ENCODE data around the gene SLC17A1. TPM values are rescaled to one million over a fixed set of nuclear protein-coding genes. Genes with fewer than 3 reads are reported as not detected.

Gene SLC17A1
- total RNA-seq, 1 donor from 2014 or later = not detected

DNA sequence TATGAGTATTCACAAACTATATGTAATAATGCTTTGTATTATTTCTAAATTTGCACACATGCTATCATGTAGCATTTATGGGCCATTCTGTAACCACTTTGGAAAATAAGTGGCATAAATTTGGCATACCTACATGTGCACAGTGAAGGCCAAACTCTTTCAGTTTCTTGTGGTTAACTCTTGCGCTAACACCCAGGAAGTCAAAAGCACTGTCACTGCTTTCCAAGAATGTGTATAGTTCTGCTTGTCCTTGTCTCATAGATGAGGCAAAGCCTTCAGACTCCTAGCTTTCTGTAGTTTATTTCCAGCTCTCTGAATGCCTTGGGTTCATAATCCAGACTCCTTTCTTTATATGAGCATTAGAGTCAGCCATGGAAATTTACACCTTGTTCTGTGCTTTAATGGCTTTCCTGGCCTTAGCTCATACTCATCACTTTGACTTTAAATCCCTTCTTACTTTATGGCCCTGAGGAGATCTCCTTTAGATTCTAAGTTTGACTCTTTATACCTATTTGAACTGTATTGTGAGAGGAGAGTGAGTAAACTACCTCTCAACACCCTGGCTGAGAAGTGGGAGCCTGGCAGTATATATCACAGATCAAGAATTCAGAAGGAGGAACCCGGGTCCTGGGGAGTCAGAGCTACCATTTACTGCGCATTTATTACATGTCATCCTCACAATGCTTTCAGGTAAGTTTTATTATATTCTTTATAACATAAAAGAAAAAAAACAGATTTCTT lies 43.1 kb upstream of the SLC17A1 start:
- Histone ChIP-seq H3K4me1 (no peaks in the 10 kb centered on the region), H3K9me3 (replicated peaks) (no peaks in the 10 kb centered on the region), H3K27ac (replicated peaks) (no peak overlapping the region), H3K36me3 (no peaks in the 10 kb centered on the region), H3K27me3 (ENCODE audit: low read depth) (peaks cover 6% of the 10 kb centered on the region), H3K4me3 (no peak overlapping the region)
- TF ChIP-seq, protein P1, sequence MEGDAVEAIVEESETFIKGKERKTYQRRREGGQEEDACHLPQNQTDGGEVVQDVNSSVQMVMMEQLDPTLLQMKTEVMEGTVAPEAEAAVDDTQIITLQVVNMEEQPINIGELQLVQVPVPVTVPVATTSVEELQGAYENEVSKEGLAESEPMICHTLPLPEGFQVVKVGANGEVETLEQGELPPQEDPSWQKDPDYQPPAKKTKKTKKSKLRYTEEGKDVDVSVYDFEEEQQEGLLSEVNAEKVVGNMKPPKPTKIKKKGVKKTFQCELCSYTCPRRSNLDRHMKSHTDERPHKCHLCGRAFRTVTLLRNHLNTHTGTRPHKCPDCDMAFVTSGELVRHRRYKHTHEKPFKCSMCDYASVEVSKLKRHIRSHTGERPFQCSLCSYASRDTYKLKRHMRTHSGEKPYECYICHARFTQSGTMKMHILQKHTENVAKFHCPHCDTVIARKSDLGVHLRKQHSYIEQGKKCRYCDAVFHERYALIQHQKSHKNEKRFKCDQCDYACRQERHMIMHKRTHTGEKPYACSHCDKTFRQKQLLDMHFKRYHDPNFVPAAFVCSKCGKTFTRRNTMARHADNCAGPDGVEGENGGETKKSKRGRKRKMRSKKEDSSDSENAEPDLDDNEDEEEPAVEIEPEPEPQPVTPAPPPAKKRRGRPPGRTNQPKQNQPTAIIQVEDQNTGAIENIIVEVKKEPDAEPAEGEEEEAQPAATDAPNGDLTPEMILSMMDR (IDR thresholded peaks at IDR 0.05; ENCODE audit: borderline replicate concordance) = no peak
- intact Hi-C loops (cut with micrococcal nuclease) = no loop called here
- DNase-seq = no peak

DNA sequence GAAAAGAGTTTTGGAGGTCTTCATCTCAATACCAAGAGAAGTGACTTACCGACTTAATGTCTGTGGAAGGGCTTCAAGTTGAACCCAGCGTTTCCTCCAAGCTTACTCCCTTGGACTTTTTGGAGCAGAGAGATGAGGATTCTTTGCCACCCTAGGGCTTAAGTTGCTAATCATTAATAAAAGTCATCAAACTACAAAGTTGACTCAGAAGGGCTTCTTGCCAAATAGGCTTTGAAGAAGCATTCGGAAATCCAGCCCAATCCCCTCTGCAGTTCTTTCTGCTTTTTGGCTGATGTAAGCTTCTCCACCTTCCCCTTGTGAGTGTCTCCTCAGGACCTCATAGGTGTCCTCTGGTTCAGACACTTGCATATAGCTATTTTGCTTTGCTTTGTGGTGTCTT lies 42.3 kb upstream of the SLC17A1 start, which contains the start of gene SLC17A3:
Gene SLC17A3 (minus strand): TSS at position 126 of the 400 bp plus-strand sequence. CDS start 5,856 bp downstream, outside the sequence.
- intact Hi-C loops (cut with micrococcal nuclease) = no loop called here
- Histone ChIP-seq H3K36me3 (no peaks in the 10 kb centered on the region), H3K27me3 (ENCODE audit: low read depth) (peaks cover 6% of the 10 kb centered on the region), H3K4me1 (no peaks in the 10 kb centered on the region), H3K27ac (replicated peaks) (no peak within 1 kb of the TSS), H3K9me3 (replicated peaks) (no peaks in the 10 kb centered on the region), H3K4me3 (no peak within 1 kb of the TSS)
- DNase-seq = no peak
- TF ChIP-seq, protein P1 (IDR thresholded peaks at IDR 0.05; ENCODE audit: borderline replicate concordance) = no peak

DNA sequence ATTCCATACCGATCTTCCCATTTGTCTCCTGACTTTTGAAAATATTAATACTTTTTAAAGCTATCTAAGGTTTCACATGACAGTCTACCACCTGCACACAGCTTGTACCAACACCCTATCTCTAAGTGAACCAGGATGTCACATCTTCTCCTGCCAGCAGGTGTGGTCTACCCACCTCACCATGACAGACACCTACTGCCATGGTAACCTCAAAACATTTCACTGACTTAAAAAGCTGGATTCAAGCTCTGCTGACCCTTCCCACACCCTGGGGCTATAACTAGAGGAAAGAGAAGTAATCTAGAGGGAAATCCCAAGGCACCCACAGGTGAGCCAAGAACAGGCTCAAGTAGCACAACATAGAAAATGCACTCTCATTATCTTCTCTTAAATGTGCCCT lies 41.0 kb upstream of the SLC17A1 start:
- intact Hi-C loops (cut with micrococcal nuclease) = no loop called here
- H3K27me3 ChIP-seq (ENCODE audit: low read depth) = peaks cover 14% of the 10 kb centered on the region
- H3K4me3 ChIP-seq = no peak overlapping the region
- H3K4me1 ChIP-seq = no peaks in the 10 kb centered on the region
- no peaks in the 10 kb centered on the region for H3K9me3 ChIP-seq (replicated peaks)
- TF ChIP-seq, protein P1 (IDR thresholded peaks at IDR 0.05; ENCODE audit: borderline replicate concordance) = no peak
- no peak overlapping the region for H3K27ac ChIP-seq (replicated peaks)
- DNase-seq = no peak
- H3K36me3 ChIP-seq = no peaks in the 10 kb centered on the region

DNA sequence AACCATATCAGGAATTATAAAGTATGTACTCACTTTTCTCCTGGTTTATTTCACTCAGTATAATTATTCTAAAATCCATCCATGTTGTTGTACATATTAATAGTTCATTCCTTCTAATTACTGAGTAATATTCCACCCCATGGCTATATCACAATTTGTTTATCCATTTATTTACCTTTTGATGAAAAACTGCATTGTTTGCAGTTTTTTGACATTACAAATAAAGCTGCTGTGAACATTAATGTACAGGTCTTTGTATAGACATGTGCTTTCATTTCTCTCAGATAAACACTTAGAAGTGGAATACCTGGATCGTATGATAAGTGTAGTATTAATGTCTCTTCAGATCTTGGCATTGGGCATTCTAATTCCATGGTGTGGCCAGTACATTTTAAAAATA lies 38.0 kb upstream of the SLC17A1 start:
- no peaks in the 10 kb centered on the region for H3K9me3 ChIP-seq (replicated peaks)
- no peaks in the 10 kb centered on the region for H3K36me3 ChIP-seq
- TF ChIP-seq, protein P1 (IDR thresholded peaks at IDR 0.05; ENCODE audit: borderline replicate concordance) = no peak
- DNase-seq = no peak
- no peaks in the 10 kb centered on the region for H3K4me1 ChIP-seq
- intact Hi-C loops (cut with micrococcal nuclease) = no loop called here
- H3K27ac ChIP-seq (replicated peaks) = no peak overlapping the region
- H3K27me3 ChIP-seq (ENCODE audit: low read depth) = peaks cover 21% of the 10 kb centered on the region
- no peak overlapping the region for H3K4me3 ChIP-seq

- Histone ChIP-seq H3K4me3 (no peak overlapping the region), H3K27ac (replicated peaks) (no peak overlapping the region), H3K4me1 (no peaks in the 10 kb centered on the region), H3K9me3 (replicated peaks) (no peaks in the 10 kb centered on the region), H3K27me3 (ENCODE audit: low read depth) (peaks cover 27% of the 10 kb centered on the region), H3K36me3 (no peaks in the 10 kb centered on the region)
- DNase-seq = no peak
- intact Hi-C loops (cut with micrococcal nuclease) = no loop called here
- TF ChIP-seq, protein P1 (IDR thresholded peaks at IDR 0.05; ENCODE audit: borderline replicate concordance) = no peak
These were observed 36.8 kb upstream of the SLC17A1 start for GRCh38 chr6:25868436-25869183.
